Hematopoietic multipotent progenitor cell treated with erythropoietin and hydrocortisone succinate and interleukin-3 and kit ligand, for 4 days (in vitro differentiated cells): ENCODE measurements around the gene TAS1R3.

Experiments
- DNase-seq: peaks from one replicate; pipeline ENCODE4 v3.0.0-alpha.2; 2015

The TAS1R3 gene

DNA sequence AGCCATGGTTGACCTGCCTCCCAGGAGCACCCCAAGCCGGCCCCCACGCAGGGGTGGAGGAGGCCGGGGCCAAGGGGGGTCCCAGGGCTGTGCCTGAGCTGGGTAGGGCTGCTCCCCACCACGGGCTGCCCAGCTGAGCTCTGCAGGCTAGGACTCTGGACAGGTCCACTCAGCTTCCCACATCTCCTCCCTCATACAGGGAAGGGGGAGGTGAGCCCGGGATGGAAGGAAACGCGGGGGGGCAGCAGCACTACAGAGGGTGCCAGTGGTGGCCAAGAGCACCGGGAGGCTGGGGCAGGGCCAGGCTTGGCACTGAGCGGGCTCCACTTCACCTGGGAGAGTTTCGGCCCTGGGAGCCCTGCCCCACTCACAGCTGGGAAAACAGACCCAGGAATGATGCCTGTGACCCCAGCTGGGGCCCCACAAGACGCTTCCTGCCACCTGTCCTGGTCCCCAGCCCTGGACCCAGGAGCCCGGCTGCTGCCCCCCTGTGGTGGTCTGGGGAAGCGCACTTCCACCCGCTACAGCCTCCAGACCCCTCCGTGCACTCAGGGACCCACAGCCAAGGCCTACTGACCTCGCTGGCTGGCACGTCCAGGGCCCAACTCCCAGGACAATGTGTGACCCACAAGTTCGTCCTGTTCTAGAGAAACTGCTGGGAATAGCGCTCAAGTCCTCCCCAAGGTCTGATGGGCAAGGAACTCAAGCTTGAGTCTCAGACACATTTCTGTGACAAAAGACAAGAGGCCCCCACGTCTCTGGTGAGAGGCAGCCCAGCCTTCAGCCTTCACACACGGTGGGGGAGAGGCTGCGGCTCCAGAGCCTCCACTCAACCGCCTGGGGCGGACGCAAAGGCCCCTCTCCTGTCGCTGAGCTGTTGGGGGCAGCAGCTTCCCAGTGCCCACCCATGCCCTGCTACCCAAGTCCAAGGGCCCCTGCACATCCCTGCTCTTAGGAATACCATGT, 40.9 kb downstream of the TAS1R3 start:
- peak; percentile 77 for DNase-seq

DNA sequence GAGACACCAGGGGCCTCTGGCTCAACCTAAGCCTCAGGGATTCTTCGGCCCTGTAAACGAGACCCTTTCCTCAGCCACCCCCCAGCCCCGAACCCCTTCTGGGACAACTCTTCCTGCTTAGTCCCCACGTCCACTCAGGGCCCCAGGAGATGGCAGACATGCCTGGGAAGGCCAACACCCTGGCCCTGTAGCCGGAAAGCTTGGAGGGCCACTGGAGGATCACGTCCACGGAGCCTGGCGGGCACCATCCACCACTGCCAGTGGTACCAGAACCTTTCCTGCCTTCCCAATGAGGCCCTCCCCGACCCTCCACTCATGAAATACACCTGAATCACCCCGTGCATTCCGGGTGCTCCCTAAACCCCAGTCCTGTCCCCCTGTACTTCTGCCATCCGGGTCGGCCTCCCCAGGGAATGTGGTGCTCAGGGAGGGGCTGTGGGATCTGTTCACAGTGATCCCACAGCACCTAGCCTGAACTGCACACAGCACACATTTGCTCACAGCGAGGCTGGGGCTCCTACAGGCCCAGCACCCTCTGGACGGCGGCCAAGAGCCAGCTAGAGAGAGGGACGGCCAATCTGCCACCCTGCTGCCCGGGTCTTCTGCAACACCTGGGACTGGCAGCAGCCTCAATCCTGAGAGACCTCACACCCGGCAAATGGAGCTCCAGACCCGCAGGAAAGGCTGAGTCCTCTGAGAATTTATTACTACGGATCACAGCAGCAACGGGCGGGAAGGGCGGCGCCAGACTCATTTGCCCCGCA, 42.2 kb downstream of the TAS1R3 start:
- no peak for DNase-seq

DNA sequence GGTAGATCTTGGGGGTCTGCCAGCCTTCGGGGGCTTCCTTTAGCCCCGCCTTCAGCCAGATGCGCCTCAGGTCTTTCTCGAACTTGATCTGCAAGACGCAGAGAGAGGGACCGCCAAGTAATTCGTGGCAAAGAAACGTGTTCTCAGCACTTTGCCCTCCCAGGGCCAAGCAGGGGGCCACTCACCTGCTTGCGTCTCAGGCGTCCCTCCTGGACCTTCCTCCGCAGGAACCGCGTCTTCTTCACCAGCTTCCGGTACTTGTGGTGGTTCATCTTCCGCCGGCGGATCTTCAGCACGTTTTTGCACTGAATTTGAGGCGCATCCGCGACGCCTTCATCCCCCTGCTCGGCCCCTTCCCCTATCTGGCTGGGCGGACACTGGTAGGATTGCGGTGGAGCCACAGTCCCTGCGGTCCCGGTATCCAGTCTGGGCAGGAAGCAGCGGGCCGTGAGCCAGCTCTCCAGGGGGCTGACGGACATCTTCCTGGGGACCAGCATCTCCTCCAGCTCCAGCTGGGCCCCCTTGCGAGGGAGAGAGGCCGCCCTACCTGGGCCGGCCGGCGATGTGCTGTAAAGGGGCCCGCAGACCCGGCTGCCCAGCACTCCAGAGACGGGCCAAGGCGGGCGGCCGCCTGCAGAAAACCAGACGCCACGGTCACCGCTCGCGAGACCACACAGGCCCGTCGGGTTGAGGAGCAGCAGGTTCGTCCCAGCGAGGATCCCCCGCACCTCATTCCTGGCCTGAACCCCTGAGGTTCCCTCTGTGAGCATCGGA, 42.9 kb downstream of the TAS1R3 start:
- no peak for DNase-seq

DNA sequence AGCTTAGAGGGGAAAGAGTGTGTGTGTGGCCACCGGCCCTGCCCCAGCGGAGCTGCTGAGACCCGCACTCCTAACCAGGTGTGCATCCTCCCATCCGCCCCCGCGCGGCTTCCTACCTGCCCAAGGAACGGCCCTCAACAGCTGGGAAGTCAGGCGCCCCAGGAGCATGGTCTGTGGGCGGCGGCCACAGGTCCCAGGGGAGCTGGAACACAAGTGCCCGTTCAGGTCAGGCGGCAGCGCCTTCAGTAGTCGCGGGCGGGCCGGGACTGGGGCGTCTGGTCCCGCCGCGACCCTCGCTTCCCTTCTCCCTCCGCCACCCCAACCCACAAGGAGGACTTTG, 43.5 kb downstream of the TAS1R3 start:
- DNase-seq = peak; percentile 39

DNA sequence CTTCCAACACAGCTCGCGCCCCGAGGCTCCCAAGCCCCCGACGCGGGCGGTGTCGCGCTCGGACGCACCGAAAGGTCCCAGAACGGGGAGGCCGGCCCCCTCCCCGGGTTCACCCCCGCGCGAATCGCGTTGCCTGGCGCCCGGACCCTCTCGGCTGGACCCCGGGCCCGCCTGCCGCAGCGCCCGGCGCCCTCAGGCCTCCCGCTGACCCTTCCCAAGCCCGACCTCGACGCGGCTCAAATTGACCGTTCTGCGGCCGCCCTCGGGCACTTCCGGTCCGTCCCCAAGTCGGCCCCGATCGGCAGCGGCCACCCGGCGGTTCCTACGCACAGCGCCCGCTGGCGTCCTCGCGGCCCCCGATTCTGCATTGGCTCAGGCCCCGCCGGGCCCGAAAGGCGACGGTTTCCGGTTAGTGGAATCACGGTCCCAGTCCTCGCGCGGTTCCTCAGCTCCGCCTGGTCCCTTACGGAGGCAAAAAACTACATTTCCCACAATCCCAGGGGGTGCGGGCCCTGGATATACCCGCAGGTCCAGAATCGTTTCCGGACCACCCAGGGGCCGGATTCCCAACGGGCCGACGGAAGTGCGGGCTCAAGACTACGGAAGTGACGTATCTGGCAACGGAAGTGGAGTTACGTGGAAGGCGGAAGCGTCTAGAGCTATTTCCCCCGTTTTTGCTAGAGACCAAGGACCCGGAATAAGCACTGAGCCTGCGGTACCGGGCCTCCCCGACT, 44.0 kb downstream of the TAS1R3 start, which contains the start of gene AURKAIP1:
AURKAIP1 (minus strand) TSS at position 279 of the 734 bp plus-strand sequence. CDS start 451 bp downstream, outside the sequence.
- peak; percentile 100 for DNase-seq

DNA sequence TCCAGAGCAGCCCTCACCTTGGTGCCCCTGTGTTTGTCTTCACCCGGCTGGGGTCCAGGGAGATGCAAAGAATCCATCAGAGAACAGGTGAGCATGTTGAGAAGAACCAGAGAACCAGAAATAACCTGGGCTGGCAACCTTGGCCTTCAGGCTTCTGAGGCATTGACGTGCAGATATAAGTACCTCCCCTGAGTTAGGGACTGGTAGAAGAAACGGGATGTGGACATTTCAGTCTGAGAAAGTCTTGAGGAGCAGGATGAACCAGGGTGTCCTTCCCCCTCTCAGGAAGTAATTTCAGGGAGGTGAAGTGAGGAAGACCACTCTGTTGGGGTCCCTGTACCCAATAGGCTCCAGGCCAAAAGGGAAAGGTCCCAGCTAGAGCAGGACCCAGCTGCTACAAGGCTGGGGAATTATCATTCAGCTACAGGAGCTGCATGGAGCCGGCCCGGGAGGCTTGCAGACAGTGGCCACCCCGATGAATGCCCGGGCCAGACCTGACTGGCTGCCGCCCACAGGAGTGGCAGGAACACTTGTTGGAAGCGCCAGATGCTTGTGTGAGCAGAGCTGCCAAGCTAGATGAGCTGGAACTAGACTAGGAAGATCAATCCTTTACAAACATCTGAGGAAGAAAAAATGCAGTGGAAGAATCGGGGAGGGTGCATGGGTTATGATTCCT, 45.6 kb downstream of the TAS1R3 start:
- no peak for DNase-seq

DNA sequence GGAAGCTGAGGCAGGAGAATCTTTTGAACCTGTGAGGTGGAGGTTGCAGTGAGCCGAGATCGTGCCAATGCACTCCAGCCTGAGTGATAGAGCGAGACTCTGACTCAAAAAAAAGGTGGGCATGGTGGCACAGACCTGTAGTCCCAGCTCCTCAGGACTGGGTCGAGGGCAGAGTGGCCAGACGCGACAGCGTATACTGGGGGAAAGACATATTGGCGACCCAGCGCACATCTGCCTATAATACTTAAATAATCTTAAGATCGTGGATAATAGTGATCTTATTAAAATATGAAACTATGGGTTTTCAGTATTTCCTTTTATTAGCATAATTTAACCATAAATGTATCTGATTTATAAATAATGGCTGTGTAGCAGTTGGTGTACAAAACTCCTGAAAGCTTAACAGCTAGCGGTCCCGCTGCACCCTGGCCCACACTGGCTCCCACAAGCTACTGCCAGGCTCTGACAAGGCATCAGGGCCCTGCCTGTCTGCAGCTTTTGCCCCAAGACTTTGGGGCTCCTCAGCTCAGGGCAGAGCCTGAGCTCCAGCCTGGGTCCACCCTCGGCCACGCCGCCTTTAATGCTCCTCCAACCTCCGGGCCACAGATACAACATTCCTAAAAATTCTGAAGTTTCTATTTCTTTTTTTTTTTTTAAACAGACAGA, 46.6 kb downstream of the TAS1R3 start:
- no peak for DNase-seq

DNA sequence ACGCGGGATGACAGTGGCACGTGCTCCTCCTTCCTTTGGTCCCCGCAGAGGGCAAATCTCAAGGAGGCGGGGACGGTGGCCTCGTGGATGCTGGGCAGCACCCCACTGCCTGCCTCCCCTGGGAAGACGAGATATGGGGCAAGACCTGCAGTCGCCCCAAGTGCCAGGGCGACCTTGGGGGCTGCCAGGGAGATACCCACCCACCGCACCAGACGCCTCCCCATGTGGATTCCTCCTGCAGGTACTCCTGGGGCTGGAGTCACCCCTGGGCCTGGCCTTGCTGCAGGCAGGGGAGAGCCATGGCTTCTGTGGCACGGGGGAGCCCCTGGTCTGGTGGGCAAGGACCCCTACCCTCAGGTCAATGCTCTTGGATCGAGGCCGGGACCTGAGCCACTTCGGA, 49.8 kb downstream of the TAS1R3 start:
- no peak for DNase-seq

DNA sequence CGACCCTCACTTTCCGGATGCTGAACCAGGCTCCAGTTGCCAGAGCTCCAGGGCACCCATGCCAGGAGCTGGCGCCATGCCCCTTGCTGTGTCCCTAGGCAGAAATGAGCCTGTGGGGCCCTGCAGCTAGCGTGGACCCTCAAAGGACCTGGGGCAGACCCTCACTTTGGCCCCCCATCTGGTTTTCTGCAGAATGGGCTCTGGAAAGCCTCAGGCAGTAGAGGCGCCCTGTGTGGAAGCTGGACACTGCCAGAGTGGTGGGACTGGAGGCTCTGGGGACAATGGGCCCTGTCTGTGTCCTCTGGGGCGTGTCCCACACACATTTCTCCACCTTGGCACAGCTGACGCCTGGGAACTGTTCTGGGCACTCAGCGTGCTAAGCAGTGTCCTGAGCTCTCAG, 50.2 kb downstream of the TAS1R3 start:
- no peak for DNase-seq
